HCT116 (cell line): ENCODE data around the gene PDE4B. TPM values are rescaled to one million over a fixed set of nuclear protein-coding genes. Genes with fewer than 3 reads are reported as not detected.

Experiments used
- ATAC-seq: fragments of 200-7000 bp; cut with Tn5 transposase; 2 replicates; pipeline ENCODE4 v1.9.1; 2020; ENCODE audit warnings: mild to moderate bottlenecking, moderate library complexity
- BruUV-seq: library from RNA; stranded (reverse); fragments of 400-500 nt; replicated peaks from 2 replicates; lab custom pipeline; 2021; lab: Mats Ljungman, UMichigan
- CTCF ChIA-PET: fragments of 300-600 bp; sonication (Branson Sonifier 250); formaldehyde crosslinking; loops from one replicate; lab custom pipeline; 2021; ENCODE audit warnings: antibody characterized with exemption; lab: Charles Lee
- POLR2A ChIA-PET: fragments of 300-600, 350-600 bp; sonication (Branson Sonifier 250); formaldehyde crosslinking; loops from one replicate; lab custom pipeline; 2021; ENCODE audit warnings: antibody characterized with exemption; lab: Charles Lee
- RAD21 ChIA-PET, 2 experiments: fragments of 300-600 bp; sonication (Branson Sonifier 250); formaldehyde crosslinking; loops; one replicate each; lab custom pipeline; 2023; ENCODE audit warnings: low total read pairs in 2 of 2; ENCODE audit not compliant: uncharacterized antibody in 2 of 2, unreplicated experiment in 2 of 2, low non-redundant PET in 1 of 2; lab: Charles Lee
- DNase-seq: peaks from one replicate; pipeline ENCODE4 v3.0.0-alpha.2; 2010; ENCODE audit warnings: low read depth, low spot score
- H2AFZ ChIP-seq: fragments of 200-600 bp; shearing (Covaris generic), sonication (generic); 2 replicates; pipeline ENCODE4 v1.6.1; 2017; ENCODE audit warnings: low read depth, mixed run types, mixed read lengths, antibody characterized with exemption, low read length; ENCODE audit not compliant: poor library complexity, severe bottlenecking
- H3K27ac ChIP-seq: 2 replicates; pipeline ENCODE4 v1.5.1; 2012; ENCODE audit warnings: low read depth, low read length
- H3K27me3 ChIP-seq: fragments of 200-600 bp; sonication (generic); 2 replicates; pipeline ENCODE4 v1.6.1; 2016; ENCODE audit warnings: mixed run types, low read length, mixed read lengths; ENCODE audit not compliant: insufficient read depth
- H3K36me3 ChIP-seq, 2 experiments: fragments of 200-500 bp in 1 of 2; fragments of 200-600 bp in 1 of 2; sonication (Bioruptor generic) in 1 of 2; sonication (generic) in 1 of 2; 2 replicates each; pipeline versions ENCODE4 v1.5.1 to v1.6.1; 2014 to 2016; ENCODE audit warnings: low read length in 2 of 2, inconsistent platforms in 1 of 2, mixed read lengths in 1 of 2, mixed run types in 1 of 2; ENCODE audit not compliant: insufficient read depth in 2 of 2, control insufficient read depth in 1 of 2
- H3K4me1 ChIP-seq, 2 experiments: fragments of 200-600 bp in 1 of 2; sonication (generic) in 1 of 2; 2 replicates each; pipeline versions ENCODE4 v1.5.1 to v1.6.1; 2012 to 2017; ENCODE audit warnings: low read length in 2 of 2, inconsistent platforms in 1 of 2, mild to moderate bottlenecking in 1 of 2, mixed read lengths in 1 of 2, mixed run types in 1 of 2, moderate library complexity in 1 of 2; ENCODE audit not compliant: insufficient read depth in 2 of 2, control insufficient read depth in 1 of 2
- H3K4me2 ChIP-seq: fragments of 200-600 bp; sonication (generic); 2 replicates; pipeline ENCODE4 v1.6.1; 2017; ENCODE audit warnings: mixed run types, low read length, mixed read lengths
- H3K4me3 ChIP-seq, 2 experiments: fragments of 200-600 bp in 1 of 2; sonication (generic) in 1 of 2; replicated peaks in 1 of 2; 2 replicates each; pipeline ENCODE4 v1.5.1; 2011 to 2016; ENCODE audit warnings: low read length in 2 of 2, control low read depth in 1 of 2, low read depth in 1 of 2, mild to moderate bottlenecking in 1 of 2, mixed read lengths in 1 of 2, mixed run types in 1 of 2
- H3K79me2 ChIP-seq: fragments of 200-600 bp; sonication (generic); 2 replicates; pipeline ENCODE4 v1.6.1; 2017; ENCODE audit warnings: mild to moderate bottlenecking, mixed run types, low read length, moderate library complexity, mixed read lengths; ENCODE audit not compliant: insufficient read depth
- H3K9ac ChIP-seq: fragments of 200-600 bp; sonication (generic); 2 replicates; pipeline ENCODE4 v1.6.1; 2016; ENCODE audit warnings: low read length, mixed read lengths
- H3K9me2 ChIP-seq: fragments of 200-600 bp; sonication (generic), shearing (Covaris generic); 2 replicates; pipeline ENCODE4 v1.6.1; 2017; ENCODE audit warnings: mixed run types, mild to moderate bottlenecking, moderate library complexity; ENCODE audit not compliant: insufficient read depth
- H3K9me3 ChIP-seq, 2 experiments: fragments of 200-500 bp in 1 of 2; fragments of 200-600 bp in 1 of 2; sonication (Bioruptor generic) in 1 of 2; sonication (generic) in 1 of 2; 2 replicates each; pipeline ENCODE4 v1.6.1; 2014 to 2017; ENCODE audit warnings: low read length in 2 of 2, mixed read lengths in 2 of 2, inconsistent platforms in 1 of 2, low read depth in 1 of 2, mild to moderate bottlenecking in 1 of 2, mixed run types in 1 of 2, moderate library complexity in 1 of 2; ENCODE audit not compliant: control insufficient read depth in 1 of 2, insufficient read depth in 1 of 2
- H4K20me1 ChIP-seq: fragments of 200-600 bp; sonication (generic), shearing (Covaris generic); 2 replicates; pipeline ENCODE4 v1.6.1; 2017; ENCODE audit warnings: mixed run types, mild to moderate bottlenecking, moderate library complexity; ENCODE audit not compliant: insufficient read depth
- CEBPB ChIP-seq: IDR thresholded peaks from 2 replicates; pipeline ENCODE4 v1.6.1; 2012; ENCODE audit warnings: low read depth
- ELF1 ChIP-seq: IDR thresholded peaks from 2 replicates; pipeline ENCODE4 v1.6.1; 2012; ENCODE audit warnings: low read depth, borderline replicate concordance
- EZH2 ChIP-seq: fragments of 200-600 bp; sonication (generic); IDR thresholded peaks from 2 replicates; pipeline ENCODE4 v1.6.1; 2017; ENCODE audit warnings: antibody characterized with exemption, mixed run types
- FOSL1 ChIP-seq: IDR thresholded peaks from 2 replicates; pipeline ENCODE4 v1.6.1; 2012; ENCODE audit warnings: low read depth
- JUND ChIP-seq: IDR thresholded peaks from 2 replicates; pipeline ENCODE4 v1.6.1; 2012
- MAX ChIP-seq: IDR thresholded peaks from 2 replicates; pipeline ENCODE4 v1.6.1; 2012
- RAD21 ChIP-seq: IDR thresholded peaks from 2 replicates; pipeline ENCODE4 v1.6.1; 2012; ENCODE audit warnings: low read depth, mild to moderate bottlenecking
- REST ChIP-seq: IDR thresholded peaks from 2 replicates; pipeline ENCODE4 v1.6.1; 2012; ENCODE audit warnings: low read depth
- TCF7L2 ChIP-seq: IDR thresholded peaks from 2 replicates; pipeline ENCODE4 v1.7.0; 2011; ENCODE audit warnings: borderline replicate concordance, inconsistent platforms; ENCODE audit not compliant: insufficient read depth, insufficient read length; ENCODE audit errors: extremely low read depth
- ZBTB33 ChIP-seq: IDR thresholded peaks from 2 replicates; pipeline ENCODE4 v1.6.1; 2011; ENCODE audit warnings: mild to moderate bottlenecking, low read length, moderate library complexity; ENCODE audit not compliant: insufficient replicate concordance; ENCODE audit errors: extremely low read depth
- ZFX ChIP-seq: fragments of 450-650 bp; IDR thresholded peaks from 2 replicates; pipeline ENCODE4 v1.6.1; 2017
- ZNF274 ChIP-seq: fragments of 200-500 bp; sonication (Bioruptor generic); IDR thresholded peaks from 2 replicates; pipeline ENCODE4 v1.6.1; 2014; ENCODE audit warnings: mild to moderate bottlenecking, low read depth, low read length, inconsistent platforms
- intact Hi-C: fragments of 100-400 bp; cut with micrococcal nuclease; formaldehyde crosslinking; loops from 2 replicates; pipeline ENCODE4 v1.10.0; 2022
- total RNA-seq: library from RNA; stranded (reverse); gene quantifications from one replicate; pipeline ENCODE4 v1.2.1, GENCODE V29; 2021; ENCODE audit not compliant: unreplicated experiment

Gene PDE4B
- total RNA-seq, 1 experiment from 2014 or later: 76.9 TPM

GRCh38 chr1:66160719-66161118 is 368.0 kb downstream of the PDE4B start (continued):
- TF ChIP-seq REST (no peak), ELF1 (no peak)

- Histone ChIP-seq H3K9me2 (no peaks in the 10 kb centered on the region), H3K27me3 (no peaks in the 10 kb centered on the region), H4K20me1 (no peaks in the 10 kb centered on the region), H3K27ac (no peak overlapping the region), H3K79me2 (no peaks in the 10 kb centered on the region)
- intact Hi-C loops: no loop called here
- TF ChIP-seq FOSL1 (no peak), EZH2 (no peak), ZNF274 (no peak), ZBTB33 (no peak), RAD21 (no peak), JUND (no peak), REST (no peak), TCF7L2 (no peak), MAX (no peak), ZFX (no peak), CEBPB (no peak)
- TF ChIP-seq, all 23 proteins: peak for 0
- ChIA-PET CTCF (no interaction called here), RAD21 (no interaction called here), POLR2A (no interaction called here)
- no peaks in the 10 kb centered on the region for H3K36me3 ChIP-seq
- H3K4me3 ChIP-seq: no peak overlapping the region
- no peak overlapping the region for H2AFZ ChIP-seq
- no peak overlapping the region for H3K4me2 ChIP-seq
- H3K9me3 ChIP-seq: no peaks in the 10 kb centered on the region
- no peak overlapping the region for H3K9ac ChIP-seq
- ATAC-seq: no peak
- BruUV-seq: no TSS peak
- H3K4me1 ChIP-seq: peaks cover 11 to 16% of the 10 kb centered on the region in 2 experiments; a peak in 2 of 4 replicates
- DNase-seq: no peak
These were observed 374.1 kb downstream of the PDE4B start for GRCh38 chr1:66166753-66167152.
